ES-I3 (cell line): Measurements from ENCODE around the gene ANKAR.
"Not testable (repeated sequence)": the region's sequence is repeated elsewhere in the genome, so short reads cannot be mapped to it uniquely, and the experiment has no call there.

Experiments used
- H3K36me3 ChIP-seq: 2 replicates; pipeline ENCODE4 v1.6.1; 2013; ENCODE audit warnings: mild to moderate bottlenecking, low read length, control low read depth, moderate library complexity; ENCODE audit not compliant: insufficient read depth
- H3K4me1 ChIP-seq: 2 replicates; pipeline ENCODE4 v1.6.1; 2013; ENCODE audit warnings: mild to moderate bottlenecking, control low read depth, low read length; ENCODE audit not compliant: insufficient read depth
- H3K9ac ChIP-seq: 2 replicates; pipeline ENCODE4 v1.6.1; 2013; ENCODE audit warnings: low read depth, mild to moderate bottlenecking, low read length, moderate library complexity
- H3K9me3 ChIP-seq: 2 replicates; pipeline ENCODE4 v1.6.1; 2013; ENCODE audit warnings: mild to moderate bottlenecking, low read length, moderate library complexity; ENCODE audit not compliant: control insufficient read depth, insufficient read depth

The ANKAR gene

DNA sequence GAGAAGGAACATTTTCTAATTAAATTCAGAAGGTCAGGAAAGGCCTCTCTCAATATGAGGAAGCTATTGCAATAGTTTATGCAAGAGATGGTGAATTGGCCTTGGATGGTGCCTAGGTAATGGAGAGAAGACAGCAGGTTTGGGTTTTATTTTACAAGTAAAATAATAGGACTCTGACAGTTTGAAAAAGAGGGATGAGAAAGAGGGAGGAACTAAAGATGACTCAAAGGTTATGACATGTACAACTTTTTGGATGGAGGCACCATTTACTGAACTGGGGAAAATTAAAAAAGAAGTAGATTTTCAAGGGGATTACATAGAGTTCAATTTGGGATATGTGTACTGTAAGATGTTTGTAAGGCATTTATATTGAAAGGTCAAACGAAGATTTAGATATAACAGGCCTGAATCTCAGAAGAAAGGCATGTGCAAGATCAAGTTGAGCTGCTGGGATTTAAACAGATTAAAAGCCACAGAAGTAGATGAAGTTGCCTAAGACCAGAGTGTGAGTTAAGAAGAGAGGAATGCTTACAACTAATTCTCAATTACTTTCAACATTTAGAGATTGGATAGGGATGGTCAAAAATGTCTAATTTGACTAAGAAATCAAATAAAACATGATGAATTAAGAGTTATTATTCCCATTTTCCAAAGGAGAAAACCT, 25.5 kb upstream of the ANKAR start:
- no peaks in the 10 kb centered on the region for H3K36me3 ChIP-seq
- no peaks in the 10 kb centered on the region for H3K4me1 ChIP-seq
- no peak overlapping the region for H3K9ac ChIP-seq
- H3K9me3 ChIP-seq = no peaks in the 10 kb centered on the region

GRCh38 chr2:189651284-189651683, 23.2 kb upstream of the ANKAR start:
- H3K36me3 ChIP-seq = no peaks in the 10 kb centered on the region
- no peak overlapping the region for H3K9ac ChIP-seq
- H3K9me3 ChIP-seq = no peaks in the 10 kb centered on the region
- no peaks in the 10 kb centered on the region for H3K4me1 ChIP-seq

DNA sequence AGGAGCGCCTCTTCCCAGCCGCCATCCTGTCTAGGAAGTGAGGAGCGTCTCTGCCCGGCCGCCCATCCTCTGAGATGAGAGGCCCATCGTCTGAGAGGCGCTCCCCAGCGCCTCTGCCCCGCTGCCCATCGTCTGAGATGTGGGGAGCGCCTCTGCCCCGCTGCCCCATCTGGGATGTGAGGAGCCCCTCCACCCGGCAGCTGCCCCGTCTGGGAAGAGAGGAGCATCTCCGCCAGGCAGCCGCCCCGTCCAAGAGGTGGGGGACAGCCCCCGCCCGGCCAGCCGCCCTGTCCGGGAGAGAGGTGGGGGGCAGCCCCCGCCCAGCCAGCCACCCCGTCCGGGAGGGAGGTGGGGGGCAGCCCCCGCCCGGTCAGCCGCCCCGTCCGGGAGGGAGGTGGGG, 21.0 kb upstream of the ANKAR start:
- H3K9me3 ChIP-seq, H3K36me3 ChIP-seq, H3K9ac ChIP-seq, H3K4me1 ChIP-seq: not testable (repeated sequence)

DNA sequence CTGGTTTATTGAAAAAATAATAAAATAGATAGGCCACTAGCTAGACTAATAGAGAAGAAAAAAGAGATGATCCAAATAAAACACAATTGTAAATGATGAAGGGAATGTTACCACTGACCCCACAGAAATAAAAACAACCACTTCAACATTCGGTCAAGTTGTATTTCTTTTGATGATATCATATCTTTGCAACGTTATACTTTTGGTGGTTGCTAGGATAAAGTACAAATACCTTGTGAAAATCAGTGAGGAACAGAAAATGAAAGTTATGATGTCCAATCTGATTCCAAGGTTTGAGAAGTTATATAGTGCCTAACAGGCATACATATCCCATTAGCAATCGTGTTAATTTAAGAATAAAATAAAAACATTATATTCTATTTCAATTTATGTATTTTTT, 19.8 kb upstream of the ANKAR start:
- Histone ChIP-seq H3K9me3 (no peaks in the 10 kb centered on the region), H3K36me3 (no peaks in the 10 kb centered on the region), H3K4me1 (no peaks in the 10 kb centered on the region), H3K9ac (no peak overlapping the region)

GRCh38 chr2:189657867-189658266, 16.6 kb upstream of the ANKAR start:
- Histone ChIP-seq H3K9ac (no peak overlapping the region), H3K36me3 (no peaks in the 10 kb centered on the region), H3K4me1 (0 out of 2 replicates have a peak, but pooled peaks cover 3% of the 10 kb centered on the region), H3K9me3 (no peaks in the 10 kb centered on the region)

- H3K9me3 ChIP-seq = no peaks in the 10 kb centered on the region
- H3K4me1 ChIP-seq = 0 out of 2 replicates have a peak, but pooled peaks cover 3% of the 10 kb centered on the region
- H3K9ac ChIP-seq = no peak overlapping the region
- no peaks in the 10 kb centered on the region for H3K36me3 ChIP-seq
Measured at GRCh38 chr2:189658306-189659212, 15.9 kb upstream of the ANKAR start.

DNA sequence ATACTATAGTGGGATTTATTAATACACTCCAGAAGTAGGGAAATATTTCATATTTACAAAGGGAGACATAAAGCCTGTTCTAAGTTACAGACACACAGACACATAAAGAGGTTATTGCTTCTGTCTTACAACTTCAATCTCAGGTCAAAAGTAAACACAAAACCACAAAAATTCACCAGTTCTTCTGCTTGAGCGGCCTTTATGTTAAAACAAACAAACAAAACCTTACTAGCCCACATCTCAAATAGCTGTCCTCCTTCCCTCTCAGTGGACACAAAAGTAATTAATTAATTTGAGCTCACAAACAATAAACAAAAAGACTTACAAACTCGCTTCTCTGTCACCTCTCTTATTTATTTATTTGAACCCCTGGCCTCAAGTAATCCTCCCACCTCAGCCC, 14.7 kb upstream of the ANKAR start:
- Histone ChIP-seq H3K9me3 (no peaks in the 10 kb centered on the region), H3K36me3 (no peaks in the 10 kb centered on the region), H3K9ac (no peak overlapping the region), H3K4me1 (0 out of 2 replicates have a peak, but pooled peaks cover 3% of the 10 kb centered on the region)

DNA sequence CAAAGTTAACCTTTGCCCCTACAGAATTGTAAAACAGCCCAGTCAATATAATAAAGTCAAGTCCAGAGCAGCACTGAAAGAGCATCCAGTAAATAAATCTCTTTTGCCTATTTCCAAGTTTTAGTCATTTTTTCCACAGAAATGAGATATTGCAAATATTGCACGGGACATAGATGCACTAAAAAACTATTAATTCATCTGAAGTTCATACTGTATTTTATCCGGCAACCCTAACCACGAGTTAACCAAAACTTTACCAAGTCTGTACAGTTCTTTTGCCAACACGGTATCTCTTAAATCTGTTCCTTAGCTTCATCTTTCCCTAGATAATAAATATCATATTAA, 13.7 kb upstream of the ANKAR start:
- H3K4me1 ChIP-seq = 0 out of 2 replicates have a peak, but pooled peaks cover 3% of the 10 kb centered on the region
- no peaks in the 10 kb centered on the region for H3K36me3 ChIP-seq
- H3K9me3 ChIP-seq = no peaks in the 10 kb centered on the region
- H3K9ac ChIP-seq = no peak overlapping the region

DNA sequence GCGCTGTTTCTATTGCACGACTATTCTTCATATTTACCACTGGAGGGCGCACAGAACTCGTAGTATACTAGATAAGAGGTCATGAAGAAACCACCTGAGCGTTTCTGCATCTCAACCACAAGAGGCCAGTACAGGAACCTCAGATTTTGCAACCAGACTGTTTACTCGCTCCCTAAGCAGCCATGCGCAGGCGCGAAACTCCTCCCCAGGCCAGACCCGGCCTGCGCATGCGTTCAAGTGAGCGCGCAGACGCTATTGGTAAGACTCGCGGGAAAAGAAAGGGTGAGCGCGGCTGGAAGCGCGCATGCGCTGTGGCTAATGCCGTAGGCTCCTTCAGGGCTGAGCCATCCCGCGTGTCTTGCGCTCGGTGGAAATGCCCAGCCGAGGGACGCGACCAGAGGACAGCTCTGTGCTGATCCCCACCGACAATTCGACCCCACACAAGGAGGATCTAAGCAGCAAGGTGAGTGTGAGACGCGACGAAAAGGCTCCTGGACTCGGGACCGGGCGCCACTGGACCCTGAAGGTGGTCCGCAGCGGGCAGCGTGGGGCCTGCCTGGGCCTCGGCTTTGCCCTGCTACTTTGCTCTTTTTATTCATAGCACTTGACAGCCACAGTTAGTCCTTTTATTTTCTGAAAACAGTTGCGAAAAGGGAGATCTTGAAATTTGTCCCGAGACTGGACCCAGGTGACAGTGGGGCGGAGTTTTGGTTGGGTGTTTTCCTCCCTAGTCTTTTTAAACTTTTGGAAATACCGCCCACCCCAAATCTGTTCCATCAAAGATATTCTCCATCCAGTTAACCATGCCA, 13.1 kb upstream of the ANKAR start, which contains the start of gene ASNSD1:
ASNSD1 (plus strand) TSS at position 312 of the 809 bp plus-strand sequence. CDS start 4,674 bp downstream, outside the sequence.
- Histone ChIP-seq H3K36me3 (no peaks in the 10 kb centered on the region), H3K9me3 (no peaks in the 10 kb centered on the region), H3K9ac (peak within 1 kb of the TSS; percentile 87), H3K4me1 (0 out of 2 replicates have a peak, but pooled peaks cover 3% of the 10 kb centered on the region)

DNA sequence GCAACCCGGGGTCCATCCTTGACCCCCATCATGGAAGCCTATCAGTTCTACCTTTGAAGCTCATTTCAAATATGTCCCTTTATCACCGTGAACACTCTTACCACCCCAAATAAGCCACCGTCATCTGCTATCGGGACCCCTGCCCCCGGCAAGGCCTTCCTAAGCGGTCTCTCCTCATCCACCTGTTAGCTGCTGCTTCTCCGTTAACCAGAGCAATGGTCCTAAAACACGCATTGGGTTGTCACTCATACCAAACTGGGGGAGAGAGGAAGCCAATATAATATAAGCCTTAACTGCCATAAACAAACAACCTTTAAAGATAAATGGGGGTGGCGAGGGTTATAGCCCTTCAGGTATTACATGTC, 12.5 kb upstream of the ANKAR start:
- H3K9me3 ChIP-seq = no peaks in the 10 kb centered on the region
- H3K9ac ChIP-seq = peak overlapping the region; percentile 87
- no peaks in the 10 kb centered on the region for H3K36me3 ChIP-seq
- 0 out of 2 replicates have a peak, but pooled peaks cover 3% of the 10 kb centered on the region for H3K4me1 ChIP-seq

- no peak overlapping the region for H3K9ac ChIP-seq
- H3K4me1 ChIP-seq = 0 out of 2 replicates have a peak, but pooled peaks cover 3% of the 10 kb centered on the region
- peaks cover 7% of the 10 kb centered on the region; the same call in 1 of the 2 replicates for H3K36me3 ChIP-seq
- H3K9me3 ChIP-seq = no peaks in the 10 kb centered on the region
Measured at GRCh38 chr2:189662669-189663226, 11.7 kb upstream of the ANKAR start.

DNA sequence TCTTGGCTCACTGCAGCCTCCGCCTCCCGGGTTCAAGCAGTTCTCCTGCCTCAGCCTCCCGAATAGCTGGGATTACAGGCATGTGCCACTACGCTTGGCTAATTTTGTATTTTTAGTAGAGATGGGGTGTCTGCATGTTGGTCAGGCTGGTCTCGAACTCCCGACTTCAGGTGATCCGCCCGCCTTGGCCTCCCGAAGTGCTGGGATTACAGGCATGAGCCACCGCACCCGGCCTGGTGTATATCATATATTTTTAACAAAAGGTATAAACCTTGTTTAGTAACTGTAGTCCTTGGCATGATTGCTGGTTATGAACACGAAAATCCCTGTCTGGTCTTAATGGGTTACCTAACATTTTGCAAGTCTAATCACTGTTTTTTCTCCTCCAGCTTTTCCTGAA, 11.2 kb upstream of the ANKAR start:
- peaks cover 12% of the 10 kb centered on the region for H3K36me3 ChIP-seq
- not testable (repeated sequence) for H3K9ac ChIP-seq, H3K4me1 ChIP-seq, H3K9me3 ChIP-seq

- peaks cover 4% of the 10 kb centered on the region; the same call in 1 of the 2 replicates for H3K4me1 ChIP-seq
- H3K9ac ChIP-seq = no peak overlapping the region
- peaks cover 14% of the 10 kb centered on the region for H3K36me3 ChIP-seq
- no peaks in the 10 kb centered on the region for H3K9me3 ChIP-seq
Measured at GRCh38 chr2:189669913-189670312, 4.6 kb upstream of the ANKAR start.
